LNCaP clone FGC (cell line): ENCODE measurements around the gene CYYR1.

Experiments
- DNase-seq: peaks from one replicate; pipeline ENCODE4 v3.0.0-alpha.2; 2011; ENCODE audit warnings: low read depth
- H3K4me3 ChIP-seq: 2 replicates; pipeline ENCODE4 v1.5.1; 2011; ENCODE audit warnings: mild to moderate bottlenecking, low read depth, low read length, control low read depth
- TF ChIP-seq, protein P1 (sequence below): IDR thresholded peaks from 2 replicates; pipeline ENCODE4 v1.5.1; 2012; ENCODE audit warnings: mild to moderate bottlenecking; ENCODE audit not compliant: control insufficient read depth, insufficient read depth; ENCODE audit errors: extremely low read depth

CYYR1 gene

DNA sequence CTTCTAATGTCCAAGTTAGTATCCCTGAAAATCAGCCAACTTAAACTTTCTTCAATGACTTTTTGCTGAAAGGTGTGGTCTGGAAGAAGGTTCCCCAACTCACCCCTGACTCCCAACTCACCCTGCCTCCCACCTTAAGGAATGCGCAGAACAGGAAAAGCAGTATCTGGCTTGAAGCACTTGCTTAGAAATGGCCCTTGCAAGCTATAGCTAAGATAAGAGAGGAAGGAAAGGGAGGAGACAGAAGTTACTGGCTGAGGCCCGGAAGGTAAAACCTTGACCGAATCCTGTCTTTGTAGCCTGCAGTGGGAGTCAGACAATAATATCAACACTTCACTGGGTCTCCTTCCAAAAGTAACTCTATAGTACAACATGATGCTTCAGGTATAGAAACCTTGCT is 2.9 kb downstream of the CYYR1 start:
- no peak overlapping the region for H3K4me3 ChIP-seq
- no peak for DNase-seq
- TF ChIP-seq, protein P1, sequence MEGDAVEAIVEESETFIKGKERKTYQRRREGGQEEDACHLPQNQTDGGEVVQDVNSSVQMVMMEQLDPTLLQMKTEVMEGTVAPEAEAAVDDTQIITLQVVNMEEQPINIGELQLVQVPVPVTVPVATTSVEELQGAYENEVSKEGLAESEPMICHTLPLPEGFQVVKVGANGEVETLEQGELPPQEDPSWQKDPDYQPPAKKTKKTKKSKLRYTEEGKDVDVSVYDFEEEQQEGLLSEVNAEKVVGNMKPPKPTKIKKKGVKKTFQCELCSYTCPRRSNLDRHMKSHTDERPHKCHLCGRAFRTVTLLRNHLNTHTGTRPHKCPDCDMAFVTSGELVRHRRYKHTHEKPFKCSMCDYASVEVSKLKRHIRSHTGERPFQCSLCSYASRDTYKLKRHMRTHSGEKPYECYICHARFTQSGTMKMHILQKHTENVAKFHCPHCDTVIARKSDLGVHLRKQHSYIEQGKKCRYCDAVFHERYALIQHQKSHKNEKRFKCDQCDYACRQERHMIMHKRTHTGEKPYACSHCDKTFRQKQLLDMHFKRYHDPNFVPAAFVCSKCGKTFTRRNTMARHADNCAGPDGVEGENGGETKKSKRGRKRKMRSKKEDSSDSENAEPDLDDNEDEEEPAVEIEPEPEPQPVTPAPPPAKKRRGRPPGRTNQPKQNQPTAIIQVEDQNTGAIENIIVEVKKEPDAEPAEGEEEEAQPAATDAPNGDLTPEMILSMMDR: no peak

DNA sequence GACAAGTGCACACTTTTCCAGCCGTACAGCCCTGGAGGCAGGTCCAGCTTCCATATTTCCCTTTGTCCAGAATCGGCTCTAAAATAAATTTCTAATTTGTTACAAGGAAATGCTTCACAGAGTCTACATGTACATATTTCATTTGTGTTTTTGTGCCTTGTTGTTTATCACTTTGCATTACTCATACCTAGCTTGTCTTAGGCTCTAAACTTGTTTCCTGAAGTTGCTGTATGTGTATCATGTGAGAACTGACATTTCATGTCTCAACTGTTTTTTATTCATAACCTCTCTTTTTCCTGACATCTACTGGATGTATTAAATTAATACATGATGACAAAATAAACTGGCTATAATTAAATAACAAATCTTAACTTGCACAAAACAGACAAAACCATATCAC is 7.5 kb downstream of the CYYR1 start:
- TF ChIP-seq, protein P1: no peak
- H3K4me3 ChIP-seq: no peak overlapping the region
- no peak for DNase-seq

DNA sequence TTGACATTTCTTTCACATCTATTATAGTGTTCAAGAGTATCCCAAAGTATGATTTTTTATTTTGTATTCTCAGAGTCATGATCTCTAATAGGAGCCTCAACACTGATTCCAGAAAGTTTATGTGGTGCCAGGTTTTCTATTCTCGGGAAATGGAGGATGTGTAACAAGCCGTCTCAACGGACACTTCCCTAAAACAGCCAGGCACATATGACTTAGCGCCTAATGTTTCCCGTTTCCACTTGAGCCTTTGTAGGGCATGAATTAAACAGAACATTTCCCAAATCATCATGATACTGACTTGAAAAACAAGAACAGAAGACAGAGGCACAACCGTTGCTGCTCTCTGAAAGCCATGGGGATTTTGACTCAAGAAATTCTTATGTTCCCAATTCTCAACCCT is 8.0 kb downstream of the CYYR1 start:
- TF ChIP-seq, protein P1: no peak
- no peak overlapping the region for H3K4me3 ChIP-seq
- DNase-seq: no peak

DNA sequence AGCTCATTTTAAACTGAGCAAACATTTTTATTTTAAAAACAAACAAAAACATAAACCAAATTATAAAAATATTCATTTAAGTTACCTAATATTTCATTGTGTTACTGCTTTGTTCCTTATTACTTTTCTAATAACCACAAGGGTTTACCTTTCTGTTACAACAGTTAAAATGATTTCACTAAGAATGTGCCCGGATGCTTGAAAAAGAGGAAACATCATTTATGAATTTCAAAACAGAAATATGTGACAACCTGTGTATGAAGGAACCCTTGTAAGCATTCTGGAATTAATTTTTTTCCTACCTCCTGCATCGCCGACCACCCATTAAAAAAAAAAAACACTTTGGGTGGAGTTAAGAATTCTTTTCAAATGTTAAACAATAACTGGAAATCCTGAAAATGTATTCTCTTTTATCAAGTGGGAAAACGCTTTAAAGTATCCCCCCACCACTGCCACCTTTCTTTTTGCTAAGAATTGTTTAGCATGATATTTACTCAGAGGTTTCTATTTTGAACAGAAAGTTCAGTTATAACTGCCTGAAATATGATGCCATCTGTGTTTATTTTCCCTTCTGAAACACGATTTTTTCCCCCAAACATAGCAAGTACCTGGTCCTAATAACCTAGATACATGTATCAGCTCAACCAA is 9.1 kb downstream of the CYYR1 start:
- no peak for DNase-seq
- H3K4me3 ChIP-seq: no peak overlapping the region
- TF ChIP-seq, protein P1: no peak

DNA sequence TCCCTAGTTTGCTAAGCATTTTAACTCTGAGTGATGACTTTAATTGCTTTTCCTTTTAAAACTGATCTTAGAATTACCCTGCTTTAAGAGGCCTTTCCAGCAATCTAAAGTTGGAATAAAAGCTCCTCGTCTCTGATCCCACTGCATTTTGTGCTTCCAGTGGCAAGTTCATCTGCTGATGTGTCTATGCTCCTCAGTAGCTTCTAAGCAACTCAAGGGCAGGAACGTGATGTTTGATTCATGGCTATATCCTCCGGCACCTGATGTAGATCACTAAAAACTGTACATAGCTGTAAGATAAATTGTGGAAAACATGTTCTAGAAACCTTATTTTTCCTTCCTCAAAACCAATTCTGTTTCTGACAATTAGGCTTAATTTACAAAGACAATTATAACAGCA is 12.5 kb downstream of the CYYR1 start:
- TF ChIP-seq, protein P1: no peak
- DNase-seq: no peak
- no peak overlapping the region for H3K4me3 ChIP-seq

DNA sequence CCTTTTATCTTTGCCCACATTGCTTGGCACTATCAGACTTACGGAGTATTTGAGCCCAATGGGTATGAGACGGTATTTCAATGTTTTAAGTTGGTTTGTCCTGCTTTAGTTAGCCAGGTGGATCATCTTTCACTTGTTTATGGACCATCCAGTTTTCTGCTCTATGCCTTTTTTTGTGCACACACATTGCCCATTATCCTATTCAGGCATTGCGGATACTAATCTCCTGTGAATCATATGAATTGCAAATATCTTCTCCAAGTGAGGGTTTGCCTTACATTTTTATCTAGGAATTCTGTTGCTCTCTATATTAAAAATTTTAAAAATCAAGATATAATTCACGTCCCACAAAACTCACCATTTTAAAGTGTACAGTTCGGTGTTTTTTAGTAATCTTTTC is 14.0 kb downstream of the CYYR1 start:
- DNase-seq: no peak
- TF ChIP-seq, protein P1: no peak
- no peak overlapping the region for H3K4me3 ChIP-seq

DNA sequence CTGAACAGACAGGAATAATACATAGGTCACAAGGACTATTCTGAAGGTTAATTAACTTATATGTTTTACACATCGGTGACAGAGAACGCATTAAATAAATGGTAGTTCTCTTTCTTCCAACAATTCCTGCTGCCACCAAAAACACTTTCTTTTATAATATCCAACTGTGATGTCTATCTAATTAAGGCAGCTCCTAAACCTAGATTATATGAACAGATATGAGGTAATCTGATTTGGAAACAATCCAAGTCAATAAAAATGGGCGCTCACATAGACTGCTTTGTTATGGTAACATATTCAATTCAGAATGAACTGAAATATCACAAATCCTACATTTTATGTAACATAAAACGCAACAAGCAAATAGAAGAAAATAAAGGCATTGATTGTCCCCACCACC is 16.0 kb downstream of the CYYR1 start:
- TF ChIP-seq, protein P1: no peak
- H3K4me3 ChIP-seq: no peak overlapping the region
- DNase-seq: no peak
